MCF 10A (cell line): Measurements from ENCODE around the gene PSEN2. TPM values are rescaled to one million over a fixed set of nuclear protein-coding genes. Genes with fewer than 3 reads are reported as not detected.

Experiments used
- BruUV-seq: library from RNA; stranded (reverse); fragments of 400-500 nt; replicated peaks from 2 replicates; lab custom pipeline; 2021; lab: Mats Ljungman, UMichigan
- CTCF ChIA-PET: fragments of 300-600 bp; sonication (Branson Sonifier 250); formaldehyde crosslinking; extraction: SDS; loops from one replicate; lab custom pipeline; 2021; ENCODE audit warnings: antibody characterized with exemption, inconsistent platforms; lab: Yijun Ruan, JAX
- POLR2A ChIA-PET: fragments of 300-600, 350-650 bp; sonication (Branson Sonifier 250); formaldehyde crosslinking; extraction: SDS; loops from one replicate; lab custom pipeline; 2020; ENCODE audit warnings: antibody characterized with exemption, inconsistent platforms; lab: Yijun Ruan, JAX
- DNase-seq: peaks from one replicate; pipeline ENCODE4 v3.0.0-alpha.2; 2018; ENCODE audit not compliant: unreplicated experiment
- H3K27ac Mint-ChIP-seq: one replicate; pipeline ENCODE4 v1.8.0; 2022; ENCODE audit warnings: mild to moderate bottlenecking, low read depth, mixed read lengths; ENCODE audit not compliant: unreplicated experiment
- H3K27me3 Mint-ChIP-seq: one replicate; pipeline ENCODE4 v1.8.0; 2022; ENCODE audit warnings: mixed read lengths; ENCODE audit not compliant: insufficient read depth, unreplicated experiment
- H3K36me3 Mint-ChIP-seq: one replicate; pipeline ENCODE4 v1.8.0; 2022; ENCODE audit warnings: mild to moderate bottlenecking, moderate library complexity, mixed read lengths; ENCODE audit not compliant: insufficient read depth, unreplicated experiment
- H3K4me1 Mint-ChIP-seq: one replicate; pipeline ENCODE4 v1.8.0; 2022; ENCODE audit warnings: mixed read lengths; ENCODE audit not compliant: insufficient read depth, unreplicated experiment
- H3K4me3 Mint-ChIP-seq: one replicate; pipeline ENCODE4 v1.8.0; 2022; ENCODE audit warnings: mild to moderate bottlenecking, moderate library complexity, mixed read lengths; ENCODE audit not compliant: unreplicated experiment
- H3K9me3 Mint-ChIP-seq: one replicate; pipeline ENCODE4 v1.8.0; 2022; ENCODE audit warnings: mixed read lengths; ENCODE audit not compliant: unreplicated experiment
- CTCF ChIP-seq: fragments of 200-600 bp; IDR thresholded peaks from one replicate; pipeline ENCODE4 v1.8.0; 2022; ENCODE audit warnings: antibody characterized with exemption, mild to moderate bottlenecking; ENCODE audit not compliant: unreplicated experiment
- intact Hi-C: fragments of 100-400 bp; cut with micrococcal nuclease; formaldehyde crosslinking; loops from 2 replicates; pipeline ENCODE4 v1.14.1; 2022
- total RNA-seq: library from RNA; stranded (reverse); gene quantifications from 2 replicates; pipeline ENCODE4 v1.2.3, GENCODE V29; 2022

The PSEN2 gene
- total RNA-seq, 1 experiment from 2014 or later = 31.3 TPM

GRCh38 chr1:226881515-226882185, 11.2 kb downstream of the PSEN2 start:
- H3K36me3 Mint-ChIP-seq = peaks cover 44% of the 10 kb centered on the region
- ChIA-PET POLR2A (no interaction called here), CTCF (no interaction called here)
- no peak overlapping the region for H3K27ac Mint-ChIP-seq
- no TSS peak for BruUV-seq
- no peaks in the 10 kb centered on the region for H3K27me3 Mint-ChIP-seq
- no peaks in the 10 kb centered on the region for H3K9me3 Mint-ChIP-seq
- no peak for DNase-seq
- intact Hi-C loops = no loop called here
- H3K4me1 Mint-ChIP-seq = peaks cover 17% of the 10 kb centered on the region
- TF ChIP-seq CTCF = no peak
- H3K4me3 Mint-ChIP-seq = no peak overlapping the region

GRCh38 chr1:226882187-226882586, 11.8 kb downstream of the PSEN2 start:
- Mint-ChIP-seq H3K9me3 (no peaks in the 10 kb centered on the region), H3K27me3 (no peaks in the 10 kb centered on the region), H3K36me3 (peaks cover 44% of the 10 kb centered on the region), H3K27ac (no peak overlapping the region), H3K4me3 (no peak overlapping the region), H3K4me1 (peaks cover 12% of the 10 kb centered on the region)
- no peak for TF ChIP-seq CTCF
- intact Hi-C loops = no loop called here
- DNase-seq = no peak
- POLR2A ChIA-PET = interaction anchor here (1.1 kb wide), 1 partner anchor 58 kb away, joined by 3 read pairs; the partner anchor contains the start of gene COQ8A
- BruUV-seq = no TSS peak
- CTCF ChIA-PET = interaction anchor here (0.7 kb wide), 1 partner anchor 20 kb away, joined by 3 read pairs; no protein-coding TSS in a partner anchor

- BruUV-seq = no TSS peak
- H3K4me3 Mint-ChIP-seq = no peak overlapping the region
- intact Hi-C loops = no loop called here
- H3K27ac Mint-ChIP-seq = no peak overlapping the region
- H3K4me1 Mint-ChIP-seq = peaks cover 12% of the 10 kb centered on the region
- ChIA-PET CTCF (interaction anchor here (0.7 to 2.5 kb wide), 3 partner anchors 11 to 19 kb away, joined by 3 to 7 read pairs (median 4); partner anchors contain the start of gene PSEN2), POLR2A (interaction anchor here (0.6 to 1.1 kb wide), 2 partner anchors 16 to 57 kb away, joined by 3 read pairs; partner anchors contain the start of gene COQ8A)
- H3K27me3 Mint-ChIP-seq = no peaks in the 10 kb centered on the region
- no peaks in the 10 kb centered on the region for H3K9me3 Mint-ChIP-seq
- peak; percentile 17 for DNase-seq
- no peak for TF ChIP-seq CTCF
- H3K36me3 Mint-ChIP-seq = peaks cover 44% of the 10 kb centered on the region
These were observed 12.4 kb downstream of the PSEN2 start for GRCh38 chr1:226882631-226883409.

GRCh38 chr1:226883630-226884029, 13.2 kb downstream of the PSEN2 start:
- Mint-ChIP-seq H3K9me3 (no peaks in the 10 kb centered on the region), H3K27ac (no peak overlapping the region), H3K36me3 (peaks cover 44% of the 10 kb centered on the region), H3K27me3 (no peaks in the 10 kb centered on the region), H3K4me3 (no peak overlapping the region), H3K4me1 (peaks cover 12% of the 10 kb centered on the region)
- ChIA-PET POLR2A (interaction anchor here (0.6 kb wide), 3 partner anchors 11 to 55 kb away, joined by 3 read pairs; no protein-coding TSS in a partner anchor), CTCF (interaction anchor here (0.6 to 2.5 kb wide), 5 partner anchors 12 to 837 kb away, joined by 3 to 7 read pairs (median 4); partner anchors contain the start of gene PSEN2)
- intact Hi-C loops = no loop called here
- no peak for TF ChIP-seq CTCF
- BruUV-seq = no TSS peak
- no peak for DNase-seq
